HG02852 (cell line): Measurements from ENCODE around the gene OTOG.

Experiments
- ATAC-seq: cut with Tn5 transposase; IDR thresholded peaks from one replicate; pipeline ENCODE4 v1.9.1; 2021; ENCODE audit warnings: mild to moderate bottlenecking, moderate library complexity; ENCODE audit not compliant: unreplicated experiment

The OTOG gene

GRCh38 chr11:17602105-17603001, 55.3 kb downstream of the OTOG start:
- no peak for ATAC-seq

- no peak for ATAC-seq
Measured at GRCh38 chr11:17603056-17603825, 56.2 kb downstream of the OTOG start.

GRCh38 chr11:17604201-17604914, 57.3 kb downstream of the OTOG start:
- ATAC-seq, result no peak

- no peak for ATAC-seq
Measured at GRCh38 chr11:17604915-17605233, 57.8 kb downstream of the OTOG start.

GRCh38 chr11:17605651-17606122, 58.6 kb downstream of the OTOG start:
- no peak for ATAC-seq

GRCh38 chr11:17606233-17607082, 59.4 kb downstream of the OTOG start:
- ATAC-seq, result no peak

GRCh38 chr11:17607083-17607429, 60.0 kb downstream of the OTOG start:
- no peak for ATAC-seq

GRCh38 chr11:17607591-17608570, 60.8 kb downstream of the OTOG start:
- ATAC-seq, result no peak

- ATAC-seq, result no peak
Measured at GRCh38 chr11:17608821-17609220, 61.8 kb downstream of the OTOG start.

GRCh38 chr11:17609291-17610084, 62.4 kb downstream of the OTOG start:
- no peak for ATAC-seq

- no peak for ATAC-seq
Measured at GRCh38 chr11:17610085-17610894, 63.2 kb downstream of the OTOG start.

GRCh38 chr11:17611049-17611448, 64.0 kb downstream of the OTOG start:
- ATAC-seq, result no peak

GRCh38 chr11:17611503-17612220, 64.6 kb downstream of the OTOG start:
- ATAC-seq, result no peak

- ATAC-seq, result no peak
Measured at GRCh38 chr11:17612221-17613188, 65.4 kb downstream of the OTOG start.

GRCh38 chr11:17613428-17613962, 66.4 kb downstream of the OTOG start:
- ATAC-seq, result no peak

- no peak for ATAC-seq
Measured at GRCh38 chr11:17613983-17614382, 66.9 kb downstream of the OTOG start.
